ENCODE results near the gene PARD6A.

Gene PARD6A

GRCh38 chr16:67654403-67654911 is 6.3 kb upstream of the PARD6A start:
- no peak for DNase-seq

GRCh38 chr16:67655363-67655762 is 5.4 kb upstream of the PARD6A start:
- no peak for DNase-seq

GRCh38 chr16:67656344-67657016 is 4.3 kb upstream of the PARD6A start:
- DNase-seq, result no peak

- DNase-seq, result no peak
These were observed 3.6 kb upstream of the PARD6A start for GRCh38 chr16:67657017-67657608.

- DNase-seq, result no peak
These were observed 2.8 kb upstream of the PARD6A start for GRCh38 chr16:67657751-67658518.

- no peak for DNase-seq
These were observed 1.7 kb upstream of the PARD6A start for GRCh38 chr16:67658849-67659674.

GRCh38 chr16:67659675-67660563 is 841 bp upstream of the PARD6A start, which contains the start of gene ACD:
ACD (minus strand) TSS chr16:67660260; CDS start chr16:67660220, 40 bp downstream.
- DNase-seq, result peak; percentile 77 to 88

- DNase-seq, result peak in 1 of 2 donors; percentile 28
These were observed 471 bp downstream of the PARD6A start for GRCh38 chr16:67661101-67661761.

- DNase-seq, result no peak
These were observed 1.3 kb downstream of the PARD6A start for GRCh38 chr16:67661886-67662652.

GRCh38 chr16:67662653-67663010 is 1.9 kb downstream of the PARD6A start:
- no peak for DNase-seq

GRCh38 chr16:67663151-67663876 is 2.6 kb downstream of the PARD6A start:
- no peak for DNase-seq

GRCh38 chr16:67663877-67664222 is 3.1 kb downstream of the PARD6A start:
- no peak for DNase-seq

- no peak for DNase-seq
These were observed 3.5 kb downstream of the PARD6A start for GRCh38 chr16:67664258-67664657.

- no peak for DNase-seq
These were observed 4.1 kb downstream of the PARD6A start for GRCh38 chr16:67664871-67665270.

- DNase-seq, result no peak
These were observed 4.8 kb downstream of the PARD6A start for GRCh38 chr16:67665598-67665997.

GRCh38 chr16:67666032-67666551 is 5.3 kb downstream of the PARD6A start:
- no peak for DNase-seq

- DNase-seq, result peak; percentile 17 to 61
These were observed 6.0 kb downstream of the PARD6A start, which contains the start of the genes C16orf86 and ENKD1 for GRCh38 chr16:67666559-67667452. C16orf86 (plus strand) TSS chr16:67666814; CDS start chr16:67666971, 157 bp downstream. ENKD1 (minus strand) TSS chr16:67666750; CDS start chr16:67666442, 308 bp downstream.

GRCh38 chr16:67667453-67667816 is 6.7 kb downstream of the PARD6A start:
- no peak for DNase-seq
